K562 (cell line): ENCODE data around the gene C1D. TPM values are rescaled to one million over a fixed set of nuclear protein-coding genes. Genes with fewer than 3 reads are reported as not detected.

Experiments
- CHD2 ChIP-seq: IDR thresholded peaks from 2 replicates; pipeline ENCODE4 v1.6.1; 2011; ENCODE audit warnings: low read depth, low read length
- CREB1 ChIP-seq, 2 experiments: sonication (generic) in 1 of 2; formaldehyde crosslinking in 1 of 2; IDR thresholded peaks; 2 replicates each; pipeline versions ENCODE4 v1.6.1 to v1.8.0; 2012 to 2022; ENCODE audit warnings: inconsistent platforms in 1 of 2, mild to moderate bottlenecking in 1 of 2, missing genetic modification reagents in 1 of 2, moderate library complexity in 1 of 2
- HNRNPK ChIP-seq: fragments of 200-400 bp; formaldehyde crosslinking; IDR thresholded peaks from one replicate; pipeline ENCODE4 v1.6.1; 2018; ENCODE audit warnings: mild to moderate bottlenecking, low read depth, low read length; ENCODE audit not compliant: poor library complexity, severe bottlenecking
- KAT8 ChIP-seq: fragments of 450-650 bp; IDR thresholded peaks from 2 replicates; pipeline ENCODE4 v1.6.1; 2016; ENCODE audit warnings: low read depth, mild to moderate bottlenecking
- SAP30 ChIP-seq: fragments of 200-600 bp; sonication (generic); IDR thresholded peaks from 2 replicates; pipeline ENCODE4 v1.6.1; 2012; ENCODE audit warnings: borderline replicate concordance, low read depth, mild to moderate bottlenecking, moderate library complexity, low read length, control low read depth, inconsistent platforms; ENCODE audit not compliant: insufficient read depth, poor library complexity, severe bottlenecking
- ZBTB17 ChIP-seq: fragments of 450-650 bp; formaldehyde crosslinking; IDR thresholded peaks from 2 replicates; pipeline ENCODE4 v1.4.0; 2020; ENCODE audit warnings: mild to moderate bottlenecking
- ZNF146 ChIP-seq: IDR thresholded peaks from one replicate; pipeline ENCODE4 v1.6.1; 2018; ENCODE audit warnings: missing compliant biosample characterization; ENCODE audit not compliant: unreplicated experiment
- polyA plus RNA-seq, 8 experiments: library from polyadenylated mRNA; depleted of rRNA in 4 of 8; stranded (reverse) in 5 of 8; unstranded in 3 of 8; fragments of >200 nt; fragmentation: Nextera tagmentation in 2 of 8; fragmentation: Illumina TruSeq in 1 of 8; extraction: Ambion mirVana in 2 of 8; extraction: Trizol in 1 of 8; gene quantifications; 2 replicates each; pipeline versions ENCODE4 v1.2.1 to v1.2.3, GENCODE V29; 2011 to 2014; ENCODE audit warnings: inconsistent platforms in 1 of 8, missing spikeins in 1 of 8
- total RNA-seq, 7 experiments: library from RNA; depleted of rRNA in 6 of 7; stranded (reverse); fragments of >200 nt in 6 of 7; fragmentation: Illumina TruSeq in 2 of 7; extraction: Trizol in 2 of 7; gene quantifications; 2 replicates each; pipeline versions ENCODE4 v1.2.1 to v1.2.3, GENCODE V29; 2011 to 2021; ENCODE audit warnings: low replicate concordance in 1 of 7
- TF ChIP-seq, protein P1 (sequence below): sonication (generic); formaldehyde crosslinking; IDR thresholded peaks from 2 replicates; pipeline ENCODE4 v1.8.0; 2022; ENCODE audit warnings: mild to moderate bottlenecking, missing genetic modification reagents
- TF ChIP-seq, protein P2 (sequence below), 2 experiments: fragments of 450-650 bp in 1 of 2; sonication (generic) in 1 of 2; formaldehyde crosslinking in 1 of 2; IDR thresholded peaks in 1 of 2; conservative IDR thresholded peaks in 1 of 2; 2 replicates each; pipeline versions ENCODE4 v1.6.1 to v1.8.1; 2016 to 2023; ENCODE audit warnings: mild to moderate bottlenecking in 2 of 2, moderate library complexity in 2 of 2, inconsistent platforms in 1 of 2, missing genetic modification reagents in 1 of 2
- TF ChIP-seq, protein P3 (sequence below), 2 experiments: fragments of 450-650 bp in 1 of 2; sonication (generic) in 1 of 2; formaldehyde crosslinking in 1 of 2; IDR thresholded peaks; 2 replicates each; pipeline versions ENCODE4 v1.7.1 to v1.9.0; 2016 to 2022; ENCODE audit warnings: inconsistent platforms in 1 of 2, mild to moderate bottlenecking in 1 of 2, missing genetic modification reagents in 1 of 2

C1D gene
- total and polyA plus RNA-seq, 9 of the 15 experiments (the other 6 are each of a cell fraction or from before 2014, with no cell fraction given) = 33.2 to 123 (median 56.5) TPM

DNA sequence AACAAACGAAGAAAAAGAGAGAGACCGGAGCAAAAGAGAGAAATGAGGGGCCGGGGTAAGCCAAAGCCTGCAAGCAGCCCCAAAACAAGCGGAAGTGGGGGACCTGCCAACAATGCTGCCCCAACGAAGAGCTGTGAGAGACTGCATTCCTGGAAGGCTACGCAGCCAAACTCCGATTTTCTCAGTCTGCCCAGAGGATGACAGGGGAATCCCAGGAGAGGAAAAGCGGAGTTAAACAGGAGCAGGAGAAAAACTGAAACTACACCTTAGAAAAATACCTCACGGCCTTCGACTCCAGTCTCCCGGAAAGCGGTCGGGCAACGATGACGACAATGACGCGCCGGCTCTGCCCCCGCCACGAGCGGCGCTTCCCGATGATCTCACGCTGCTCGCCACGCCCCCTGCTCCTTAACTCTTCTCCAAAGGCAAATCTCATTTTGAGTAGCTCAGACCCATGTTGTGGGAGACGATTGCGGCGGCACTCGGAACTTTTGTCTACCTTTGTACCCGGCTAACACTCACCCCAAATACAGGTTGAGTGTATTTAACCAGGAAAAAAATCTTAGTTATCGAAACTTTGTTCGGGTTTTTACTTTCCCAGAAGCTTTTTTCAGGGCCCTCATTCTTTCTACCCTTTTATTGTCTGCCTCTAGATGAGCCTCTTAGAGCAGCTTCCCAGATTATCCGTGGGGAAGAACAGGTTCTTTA is at the start of gene C1D (continued):
- TF ChIP-seq, protein P1, sequence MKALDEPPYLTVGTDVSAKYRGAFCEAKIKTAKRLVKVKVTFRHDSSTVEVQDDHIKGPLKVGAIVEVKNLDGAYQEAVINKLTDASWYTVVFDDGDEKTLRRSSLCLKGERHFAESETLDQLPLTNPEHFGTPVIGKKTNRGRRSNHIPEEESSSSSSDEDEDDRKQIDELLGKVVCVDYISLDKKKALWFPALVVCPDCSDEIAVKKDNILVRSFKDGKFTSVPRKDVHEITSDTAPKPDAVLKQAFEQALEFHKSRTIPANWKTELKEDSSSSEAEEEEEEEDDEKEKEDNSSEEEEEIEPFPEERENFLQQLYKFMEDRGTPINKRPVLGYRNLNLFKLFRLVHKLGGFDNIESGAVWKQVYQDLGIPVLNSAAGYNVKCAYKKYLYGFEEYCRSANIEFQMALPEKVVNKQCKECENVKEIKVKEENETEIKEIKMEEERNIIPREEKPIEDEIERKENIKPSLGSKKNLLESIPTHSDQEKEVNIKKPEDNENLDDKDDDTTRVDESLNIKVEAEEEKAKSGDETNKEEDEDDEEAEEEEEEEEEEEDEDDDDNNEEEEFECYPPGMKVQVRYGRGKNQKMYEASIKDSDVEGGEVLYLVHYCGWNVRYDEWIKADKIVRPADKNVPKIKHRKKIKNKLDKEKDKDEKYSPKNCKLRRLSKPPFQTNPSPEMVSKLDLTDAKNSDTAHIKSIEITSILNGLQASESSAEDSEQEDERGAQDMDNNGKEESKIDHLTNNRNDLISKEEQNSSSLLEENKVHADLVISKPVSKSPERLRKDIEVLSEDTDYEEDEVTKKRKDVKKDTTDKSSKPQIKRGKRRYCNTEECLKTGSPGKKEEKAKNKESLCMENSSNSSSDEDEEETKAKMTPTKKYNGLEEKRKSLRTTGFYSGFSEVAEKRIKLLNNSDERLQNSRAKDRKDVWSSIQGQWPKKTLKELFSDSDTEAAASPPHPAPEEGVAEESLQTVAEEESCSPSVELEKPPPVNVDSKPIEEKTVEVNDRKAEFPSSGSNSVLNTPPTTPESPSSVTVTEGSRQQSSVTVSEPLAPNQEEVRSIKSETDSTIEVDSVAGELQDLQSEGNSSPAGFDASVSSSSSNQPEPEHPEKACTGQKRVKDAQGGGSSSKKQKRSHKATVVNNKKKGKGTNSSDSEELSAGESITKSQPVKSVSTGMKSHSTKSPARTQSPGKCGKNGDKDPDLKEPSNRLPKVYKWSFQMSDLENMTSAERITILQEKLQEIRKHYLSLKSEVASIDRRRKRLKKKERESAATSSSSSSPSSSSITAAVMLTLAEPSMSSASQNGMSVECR = no peak
- TF ChIP-seq CREB1 (IDR thresholded peaks at IDR 0.05) (peak; percentile 100), CREB1 (CRISPR knock-in tag; IDR thresholded peaks at IDR 0.05) (peak; percentile 99), ZNF146 (CRISPR knock-in tag) (no peak), ZBTB17 (CRISPR knock-in tag) (peak; percentile 77), SAP30 (peak; percentile 65), HNRNPK (no peak), CHD2 (no peak; the same call in 1 of the 2 replicates), KAT8 (peak; percentile 59)
- TF ChIP-seq, protein P2, sequence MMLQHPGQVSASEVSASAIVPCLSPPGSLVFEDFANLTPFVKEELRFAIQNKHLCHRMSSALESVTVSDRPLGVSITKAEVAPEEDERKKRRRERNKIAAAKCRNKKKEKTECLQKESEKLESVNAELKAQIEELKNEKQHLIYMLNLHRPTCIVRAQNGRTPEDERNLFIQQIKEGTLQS (IDR thresholded peaks at IDR 0.05) = peak; percentile 45
- TF ChIP-seq, protein P2 (CRISPR knock-in tag; conservative IDR thresholded peaks at IDR 0.05) = peak; percentile 73; the same call in 1 of the 2 replicates
- TF ChIP-seq, protein P3, sequence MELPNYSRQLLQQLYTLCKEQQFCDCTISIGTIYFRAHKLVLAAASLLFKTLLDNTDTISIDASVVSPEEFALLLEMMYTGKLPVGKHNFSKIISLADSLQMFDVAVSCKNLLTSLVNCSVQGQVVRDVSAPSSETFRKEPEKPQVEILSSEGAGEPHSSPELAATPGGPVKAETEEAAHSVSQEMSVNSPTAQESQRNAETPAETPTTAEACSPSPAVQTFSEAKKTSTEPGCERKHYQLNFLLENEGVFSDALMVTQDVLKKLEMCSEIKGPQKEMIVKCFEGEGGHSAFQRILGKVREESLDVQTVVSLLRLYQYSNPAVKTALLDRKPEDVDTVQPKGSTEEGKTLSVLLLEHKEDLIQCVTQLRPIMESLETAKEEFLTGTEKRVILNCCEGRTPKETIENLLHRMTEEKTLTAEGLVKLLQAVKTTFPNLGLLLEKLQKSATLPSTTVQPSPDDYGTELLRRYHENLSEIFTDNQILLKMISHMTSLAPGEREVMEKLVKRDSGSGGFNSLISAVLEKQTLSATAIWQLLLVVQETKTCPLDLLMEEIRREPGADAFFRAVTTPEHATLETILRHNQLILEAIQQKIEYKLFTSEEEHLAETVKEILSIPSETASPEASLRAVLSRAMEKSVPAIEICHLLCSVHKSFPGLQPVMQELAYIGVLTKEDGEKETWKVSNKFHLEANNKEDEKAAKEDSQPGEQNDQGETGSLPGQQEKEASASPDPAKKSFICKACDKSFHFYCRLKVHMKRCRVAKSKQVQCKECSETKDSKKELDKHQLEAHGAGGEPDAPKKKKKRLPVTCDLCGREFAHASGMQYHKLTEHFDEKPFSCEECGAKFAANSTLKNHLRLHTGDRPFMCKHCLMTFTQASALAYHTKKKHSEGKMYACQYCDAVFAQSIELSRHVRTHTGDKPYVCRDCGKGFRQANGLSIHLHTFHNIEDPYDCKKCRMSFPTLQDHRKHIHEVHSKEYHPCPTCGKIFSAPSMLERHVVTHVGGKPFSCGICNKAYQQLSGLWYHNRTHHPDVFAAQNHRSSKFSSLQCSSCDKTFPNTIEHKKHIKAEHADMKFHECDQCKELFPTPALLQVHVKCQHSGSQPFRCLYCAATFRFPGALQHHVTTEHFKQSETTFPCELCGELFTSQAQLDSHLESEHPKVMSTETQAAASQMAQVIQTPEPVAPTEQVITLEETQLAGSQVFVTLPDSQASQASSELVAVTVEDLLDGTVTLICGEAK (IDR thresholded peaks at IDR 0.05) = peak; percentile 76
- TF ChIP-seq, protein P3 (CRISPR knock-in tag; IDR thresholded peaks at IDR 0.05) = no peak
